ENCODE data around the gene METTL27. TPM values are rescaled to one million over a fixed set of nuclear protein-coding genes. Genes with fewer than 3 reads are reported as not detected.
"Not testable (repeated sequence)": the region's sequence is repeated elsewhere in the genome, so short reads cannot be mapped to it uniquely, and the experiment has no call there.

The METTL27 gene
- total RNA-seq, 1 experiment from 2014 or later: 2.9 TPM

DNA sequence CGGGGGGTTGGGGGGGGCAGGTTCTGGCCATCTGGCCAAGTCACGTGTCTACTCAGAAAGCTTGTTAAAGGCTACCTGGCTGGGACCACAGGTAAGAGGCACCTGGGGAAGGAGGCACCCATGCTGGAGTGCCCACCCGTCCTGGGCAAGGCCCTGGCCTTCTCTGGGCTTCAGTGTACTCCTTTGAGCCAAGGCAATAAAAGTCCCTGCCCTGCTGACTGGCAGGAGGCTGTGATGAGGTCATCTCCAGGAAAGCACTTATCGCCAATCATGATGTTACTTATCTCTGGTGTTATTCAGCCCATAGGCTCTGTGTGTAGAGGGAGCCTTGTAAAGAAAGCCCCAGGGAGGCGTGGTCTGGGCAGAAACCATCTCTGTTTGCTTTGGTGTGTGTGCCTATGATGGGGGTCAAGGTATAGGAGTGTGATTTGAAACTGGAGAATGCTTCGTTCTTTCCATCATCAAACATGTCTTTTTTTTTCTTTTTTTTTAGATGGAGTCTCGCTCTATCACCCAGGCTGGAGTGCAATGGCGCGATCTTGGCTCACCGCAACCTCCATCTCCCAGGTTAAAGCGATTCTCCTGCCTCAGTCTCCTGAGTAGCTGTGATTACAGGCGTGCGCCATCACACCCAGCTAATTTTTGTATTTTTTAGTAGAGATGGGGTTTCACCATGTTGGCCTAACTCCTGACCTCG, 14.1 kb downstream of the METTL27 start:
- Histone ChIP-seq H3K4me1 (replicated peaks) (peaks cover 20% of the 10 kb centered on the region), H3K27ac (no peak overlapping the region), H3K36me3 (no peaks in the 10 kb centered on the region), H3K4me3 (no peak overlapping the region), H3K9me3 (replicated peaks) (no peaks in the 10 kb centered on the region), H3K27me3 (replicated peaks) (no peaks in the 10 kb centered on the region)
- peak in 1 of 2 experiments; percentile 45 for DNase-seq (ENCODE audit: low read depth in 1 of 2, low spot score in 2 of 2)

DNA sequence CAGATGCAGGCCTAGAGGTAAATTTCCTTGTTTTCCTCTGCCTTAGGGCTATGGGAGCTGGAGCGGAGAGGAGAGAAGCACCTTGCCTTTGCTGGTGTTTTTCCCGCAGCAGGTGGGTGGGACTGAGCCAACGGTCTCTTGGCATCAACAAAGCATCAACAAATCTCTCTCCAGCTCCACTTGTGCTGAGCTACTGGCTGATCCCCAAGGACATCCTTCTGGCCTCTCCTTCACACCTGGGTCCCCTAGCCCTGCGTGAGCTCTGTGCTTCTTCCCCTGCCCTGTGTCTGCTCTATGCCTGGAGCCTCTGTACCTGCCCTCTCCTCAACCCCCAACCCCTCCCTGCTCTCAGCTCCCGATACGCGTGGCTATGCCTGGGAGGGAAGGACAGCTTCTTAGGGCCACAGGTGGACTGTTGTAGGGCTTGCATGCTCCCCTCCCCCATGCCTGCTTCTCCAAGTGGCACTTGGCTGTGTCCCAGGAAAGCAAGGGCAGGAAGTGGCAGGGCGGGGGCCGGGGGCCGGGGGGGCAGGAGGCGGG, 14.7 kb downstream of the METTL27 start:
- H3K4me1 ChIP-seq (replicated peaks): peaks cover 26% of the 10 kb centered on the region
- DNase-seq (ENCODE audit: low read depth in 1 of 2, low spot score in 2 of 2): no peak

DNA sequence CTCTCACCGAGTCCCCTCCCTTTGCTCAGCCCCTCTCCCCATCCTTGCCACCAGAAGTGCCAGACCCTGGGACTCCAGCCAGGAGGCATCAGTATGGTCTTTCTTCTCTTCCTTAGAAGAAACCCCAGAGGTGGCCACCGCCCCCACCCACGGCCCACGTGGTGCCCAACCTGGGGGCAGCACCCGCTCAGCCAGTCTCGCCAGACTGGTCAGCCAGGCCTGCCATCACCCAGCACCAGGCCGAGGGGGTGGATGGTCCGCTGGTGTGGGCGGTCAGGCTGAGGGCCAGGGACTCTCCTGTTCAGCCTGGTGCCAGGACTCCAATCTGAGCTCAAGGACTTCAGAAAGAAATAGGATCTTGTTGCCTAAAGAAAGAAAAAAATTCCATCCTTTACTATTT, 17.3 kb downstream of the METTL27 start:
- Histone ChIP-seq H3K4me1 (replicated peaks) (peaks cover 39% of the 10 kb centered on the region), H3K4me3 (no peak overlapping the region), H3K27me3 (replicated peaks) (no peaks in the 10 kb centered on the region), H3K9me3 (replicated peaks) (no peaks in the 10 kb centered on the region), H3K36me3 (no peaks in the 10 kb centered on the region), H3K27ac (no peak overlapping the region)
- DNase-seq (ENCODE audit: low read depth in 1 of 2, low spot score in 2 of 2): no peak

More for the DNA sequence above, 14.7 kb downstream of the METTL27 start:
- Histone ChIP-seq H3K27ac (no peak overlapping the region), H3K4me3 (no peak overlapping the region), H3K36me3 (no peaks in the 10 kb centered on the region), H3K9me3 (replicated peaks) (no peaks in the 10 kb centered on the region), H3K27me3 (replicated peaks) (no peaks in the 10 kb centered on the region)

DNA sequence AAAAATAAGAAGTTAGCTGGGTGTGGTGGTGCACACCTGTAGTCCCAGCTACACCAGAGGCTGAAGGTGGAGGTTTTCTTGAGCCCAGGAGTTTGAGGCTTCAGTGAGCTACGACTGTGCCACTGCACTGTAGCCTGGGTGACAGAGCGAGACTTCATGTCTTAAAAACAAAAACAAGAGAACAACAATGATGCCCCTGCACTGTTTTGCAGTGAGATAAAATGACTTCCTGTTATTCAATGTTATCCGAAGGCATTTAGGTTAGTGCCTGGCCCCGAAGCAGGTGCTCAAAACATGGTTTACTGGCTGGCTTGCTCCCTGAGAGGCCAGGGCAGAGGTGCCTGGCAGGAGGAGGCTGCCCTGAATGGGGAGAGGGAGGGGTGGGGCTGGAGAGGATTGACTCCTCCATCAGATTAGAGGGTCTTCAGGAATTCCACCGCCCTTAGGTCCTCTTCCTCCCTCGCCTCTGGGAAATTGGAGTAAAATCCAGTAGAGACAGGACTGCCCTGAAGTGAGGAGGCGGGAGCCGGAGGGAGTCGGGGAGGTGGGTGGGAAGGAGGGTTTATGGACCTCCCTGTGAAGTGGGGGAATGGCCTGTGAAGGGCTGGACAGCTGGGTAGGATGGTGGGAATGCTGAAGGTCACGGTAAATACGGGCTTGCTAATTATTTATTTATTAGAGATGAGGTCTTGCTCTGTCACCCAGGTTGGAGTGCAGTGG, 18.3 kb downstream of the METTL27 start:
- Histone ChIP-seq H3K27me3 (replicated peaks) (no peaks in the 10 kb centered on the region), H3K27ac (no peak overlapping the region; the same call in 1 of the 2 replicates), H3K36me3 (no peaks in the 10 kb centered on the region), H3K9me3 (replicated peaks) (no peaks in the 10 kb centered on the region), H3K4me1 (replicated peaks) (peaks cover 39% of the 10 kb centered on the region), H3K4me3 (no peak overlapping the region)
- DNase-seq (ENCODE audit: low read depth in 1 of 2, low spot score in 2 of 2): no peak

DNA sequence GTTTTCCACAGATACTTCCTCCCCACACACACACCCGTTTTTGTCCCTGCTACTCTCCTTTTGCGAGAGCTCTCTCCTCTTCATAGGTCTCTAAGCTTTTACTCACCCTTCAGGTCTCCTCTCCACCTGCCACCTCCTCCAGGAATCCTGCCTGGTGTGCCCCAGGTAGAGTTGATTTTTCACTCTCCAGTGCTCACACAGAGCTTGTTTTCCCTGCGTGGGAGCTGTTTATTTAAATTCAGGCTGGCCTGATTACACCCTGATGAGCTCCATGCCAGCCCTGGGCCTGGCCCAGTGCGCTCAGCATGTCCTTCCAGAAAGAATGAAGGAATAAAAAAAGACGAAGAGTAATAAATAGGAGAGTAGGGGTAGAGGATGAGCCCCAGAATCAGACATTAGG, 19.1 kb downstream of the METTL27 start:
- no peak for DNase-seq (ENCODE audit: low read depth in 1 of 2, low spot score in 2 of 2)
- H3K27ac ChIP-seq: peak overlapping the region; percentile 81
- peaks cover 34% of the 10 kb centered on the region for H3K4me1 ChIP-seq (replicated peaks)
- H3K4me3 ChIP-seq: no peak overlapping the region
- H3K27me3 ChIP-seq (replicated peaks): no peaks in the 10 kb centered on the region
- no peaks in the 10 kb centered on the region for H3K9me3 ChIP-seq (replicated peaks)
- H3K36me3 ChIP-seq: no peaks in the 10 kb centered on the region

DNA sequence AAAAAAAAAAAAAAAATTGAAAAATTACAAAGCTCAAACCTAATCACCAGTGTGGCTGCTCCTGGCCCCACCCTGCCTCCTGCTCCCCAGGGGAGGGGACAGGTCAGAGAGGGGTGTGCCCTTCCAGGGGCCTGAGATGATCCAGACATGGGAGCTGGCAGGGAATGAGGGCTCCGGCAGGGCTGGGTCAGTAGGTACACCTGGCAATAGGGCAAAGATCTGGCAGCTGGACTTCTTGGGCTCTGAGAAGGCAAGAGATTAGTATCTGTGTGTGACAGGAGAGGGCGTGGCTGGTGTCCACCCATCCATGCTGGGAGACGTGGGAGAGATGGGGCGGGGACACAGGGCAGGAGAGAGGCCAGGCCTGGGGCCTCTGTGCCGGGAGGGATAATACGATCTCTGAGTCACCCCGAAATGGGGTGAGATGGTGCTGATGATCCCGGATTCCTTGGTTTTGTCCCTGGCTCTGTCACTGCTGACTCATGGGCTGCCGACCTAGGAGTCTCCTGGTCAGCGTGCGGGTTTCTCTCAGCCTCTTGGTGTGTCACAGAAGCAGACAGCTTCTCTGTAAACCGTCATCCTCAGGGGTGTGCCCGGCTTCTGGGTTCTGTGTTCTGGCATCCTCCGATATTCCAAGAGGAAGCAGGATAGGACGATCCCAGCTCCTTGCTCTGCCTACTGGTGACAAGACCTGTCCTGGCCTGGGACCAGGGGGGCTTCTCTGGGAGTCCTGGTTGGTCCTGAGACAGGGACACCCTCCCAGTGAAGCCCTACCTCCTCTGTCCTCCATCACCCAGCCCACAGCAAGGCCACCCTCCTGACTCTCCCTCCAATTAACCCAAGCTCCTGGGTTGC, 19.8 kb downstream of the METTL27 start:
- Histone ChIP-seq H3K4me3 (no peak overlapping the region), H3K4me1 (replicated peaks) (peaks cover 28% of the 10 kb centered on the region), H3K9me3 (replicated peaks) (no peaks in the 10 kb centered on the region), H3K36me3 (no peaks in the 10 kb centered on the region), H3K27me3 (replicated peaks) (no peaks in the 10 kb centered on the region), H3K27ac (peak overlapping the region; percentile 81)
- peak; percentile 94 to 98 for DNase-seq (ENCODE audit: low read depth in 1 of 2, low spot score in 2 of 2)

DNA sequence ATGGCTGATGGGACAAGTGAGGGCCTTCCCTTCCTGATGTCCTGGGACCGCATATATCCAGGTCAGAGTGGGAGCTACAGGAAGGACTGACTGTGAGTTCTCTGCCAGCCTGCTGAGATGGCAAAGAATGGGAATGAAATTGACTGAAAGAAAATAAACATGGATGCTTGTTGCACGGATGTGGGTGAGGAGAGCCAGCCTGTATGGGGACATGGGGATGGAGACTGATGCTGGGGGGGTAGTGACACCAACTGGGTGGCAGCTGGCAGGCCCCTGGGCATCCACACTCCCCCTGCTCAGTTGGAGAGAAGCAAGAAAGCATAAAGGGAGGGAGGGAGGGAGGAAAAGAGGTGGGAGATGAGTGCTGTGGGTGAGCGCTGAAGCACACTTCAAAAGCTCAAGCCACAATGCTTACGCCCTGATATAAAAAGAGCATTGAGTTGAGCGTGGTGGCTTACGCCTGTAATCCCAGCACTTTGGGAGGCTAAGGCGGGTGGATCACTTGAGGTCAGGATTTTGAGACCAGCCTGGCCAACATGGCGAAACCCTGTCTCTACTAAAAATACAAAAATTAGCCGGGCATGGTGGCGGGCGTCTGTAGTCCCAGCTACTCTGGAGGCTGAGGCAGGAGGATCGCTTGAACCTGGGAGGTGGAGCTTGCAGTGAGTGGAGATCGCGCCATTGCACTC, 20.6 kb downstream of the METTL27 start:
- not testable (repeated sequence) for H3K36me3 ChIP-seq; H3K27me3 ChIP-seq (replicated peaks); DNase-seq (ENCODE audit: low read depth in 1 of 2, low spot score in 2 of 2); H3K27ac ChIP-seq; H3K4me3 ChIP-seq; H3K9me3 ChIP-seq (replicated peaks)
- peaks cover 25% of the 10 kb centered on the region for H3K4me1 ChIP-seq (replicated peaks)

DNA sequence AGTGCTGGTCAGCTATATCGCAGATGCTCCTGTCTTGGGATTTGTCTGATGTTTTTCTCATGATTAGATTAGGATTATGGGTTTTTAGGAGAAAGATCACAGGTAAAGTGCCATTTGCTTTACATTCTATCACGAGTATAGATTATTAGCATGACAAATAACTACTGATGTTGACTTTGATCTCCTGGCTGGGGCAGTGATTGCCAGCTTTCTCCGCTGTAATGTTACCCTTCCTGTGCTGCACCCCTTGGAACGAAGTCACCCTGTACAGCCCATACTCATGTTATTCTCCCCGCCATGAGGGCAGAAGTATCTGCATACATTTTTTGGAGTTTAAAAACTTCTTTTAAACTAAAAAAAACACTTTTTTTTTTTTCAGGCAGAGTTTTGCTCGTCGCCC, 22.3 kb downstream of the METTL27 start:
- DNase-seq (ENCODE audit: low read depth in 1 of 2, low spot score in 2 of 2): no peak
- Histone ChIP-seq H3K36me3 (no peaks in the 10 kb centered on the region), H3K27me3 (replicated peaks) (no peaks in the 10 kb centered on the region)

DNA sequence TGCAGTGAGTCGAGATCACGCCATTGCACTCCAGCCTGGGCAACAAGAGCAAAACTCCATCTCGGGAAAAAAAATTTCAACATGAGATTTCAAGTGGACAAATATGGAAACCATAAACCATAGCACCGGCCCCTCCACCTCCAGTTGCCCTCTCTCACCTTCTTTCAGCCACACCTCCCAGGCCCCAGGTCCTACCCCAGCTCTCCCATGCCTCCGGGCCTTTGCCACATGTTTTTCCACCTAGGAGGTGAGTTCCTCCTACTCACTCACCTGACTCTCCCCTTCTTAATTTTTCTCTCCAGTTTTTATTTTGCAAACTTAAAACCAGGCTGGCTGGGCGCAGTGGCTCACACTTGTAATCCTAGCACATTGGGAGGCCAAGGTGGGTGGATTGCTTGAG, 25.2 kb downstream of the METTL27 start:
- no peak for DNase-seq (ENCODE audit: low read depth in 1 of 2, low spot score in 2 of 2)
- no peaks in the 10 kb centered on the region for H3K36me3 ChIP-seq

More for the DNA sequence above, 22.3 kb downstream of the METTL27 start:
- Histone ChIP-seq H3K27ac (no peak overlapping the region), H3K4me1 (replicated peaks) (peaks cover 25% of the 10 kb centered on the region), H3K9me3 (replicated peaks) (no peaks in the 10 kb centered on the region), H3K4me3 (no peak overlapping the region)

DNA sequence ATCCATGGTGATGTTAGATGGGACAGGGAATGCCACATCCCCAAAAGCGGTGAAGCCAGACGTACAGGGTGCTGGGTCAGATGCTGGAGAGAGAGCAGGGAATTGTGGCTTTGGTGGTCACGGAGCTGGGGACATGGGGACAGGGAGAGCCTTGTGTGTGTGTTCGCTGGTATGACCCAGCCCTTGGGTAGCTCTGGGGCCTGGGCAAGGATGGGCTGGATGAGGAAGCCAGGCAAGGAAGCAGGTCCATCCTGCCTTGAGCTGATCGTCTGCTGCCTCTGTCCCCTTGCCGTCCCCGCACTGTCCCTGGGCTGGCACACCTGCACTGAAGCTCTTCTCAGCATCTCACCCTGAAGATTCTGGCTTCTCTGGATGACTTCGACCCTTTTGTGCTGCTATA, 26.9 kb downstream of the METTL27 start:
- Histone ChIP-seq H3K4me3 (no peak overlapping the region), H3K27ac (no peak overlapping the region), H3K27me3 (replicated peaks) (no peaks in the 10 kb centered on the region), H3K4me1 (replicated peaks) (no peaks in the 10 kb centered on the region), H3K36me3 (no peaks in the 10 kb centered on the region), H3K9me3 (replicated peaks) (no peaks in the 10 kb centered on the region)
- DNase-seq (ENCODE audit: low read depth in 1 of 2, low spot score in 2 of 2): no peak

More for the DNA sequence above, 25.2 kb downstream of the METTL27 start:
- no peak overlapping the region for H3K27ac ChIP-seq
- H3K4me3 ChIP-seq: no peak overlapping the region
- H3K27me3 ChIP-seq (replicated peaks): no peaks in the 10 kb centered on the region
- no peaks in the 10 kb centered on the region for H3K9me3 ChIP-seq (replicated peaks)
- peaks cover 8% of the 10 kb centered on the region for H3K4me1 ChIP-seq (replicated peaks)

DNA sequence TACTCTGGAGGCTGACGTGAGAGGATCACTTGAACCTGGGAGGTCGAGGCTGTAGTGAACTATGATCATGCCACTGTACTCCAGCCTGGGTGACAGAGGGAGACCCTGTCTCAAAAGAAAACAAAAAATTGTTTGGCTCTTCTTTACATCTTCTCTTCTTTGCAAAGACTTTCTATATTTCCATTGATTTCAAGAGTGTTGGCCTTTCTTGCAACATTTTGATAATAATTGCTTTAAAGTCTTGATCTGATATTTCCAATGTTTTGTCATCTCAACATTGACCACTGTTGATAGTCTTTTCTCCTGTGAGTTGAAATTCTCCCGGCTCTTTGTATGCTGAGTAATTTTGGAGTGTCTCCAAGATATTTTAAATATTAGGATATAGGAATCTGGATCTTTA, 29.3 kb downstream of the METTL27 start:
- Histone ChIP-seq H3K4me1 (replicated peaks) (no peaks in the 10 kb centered on the region), H3K4me3 (no peak overlapping the region), H3K36me3 (no peaks in the 10 kb centered on the region), H3K27me3 (replicated peaks) (no peaks in the 10 kb centered on the region), H3K9me3 (replicated peaks) (no peaks in the 10 kb centered on the region), H3K27ac (no peak overlapping the region)
- DNase-seq (ENCODE audit: low read depth in 1 of 2, low spot score in 2 of 2): no peak

DNA sequence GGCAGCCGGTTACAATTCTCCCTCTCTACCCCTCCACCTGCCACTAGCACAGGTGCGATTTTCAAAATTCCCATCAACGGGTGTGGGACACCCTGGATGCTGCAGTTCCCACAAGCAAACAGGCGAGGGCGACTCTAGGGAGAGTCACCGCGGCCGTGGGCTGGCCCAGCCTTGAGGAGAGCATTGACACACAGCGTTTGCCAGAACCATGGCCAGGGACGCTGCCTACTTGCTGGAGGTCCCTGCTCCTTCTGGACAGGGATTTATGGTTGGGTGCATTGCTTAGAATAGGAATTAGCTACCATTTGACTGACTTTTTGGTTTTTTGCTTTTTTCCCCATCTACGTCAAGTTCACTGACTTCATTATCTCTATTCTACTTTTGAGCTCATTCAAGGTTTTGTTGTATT, 30.6 kb downstream of the METTL27 start:
- no peaks in the 10 kb centered on the region for H3K27me3 ChIP-seq (replicated peaks)
- no peak overlapping the region for H3K27ac ChIP-seq
- DNase-seq (ENCODE audit: low read depth in 1 of 2, low spot score in 2 of 2): peak; percentile 57 to 77
- H3K4me3 ChIP-seq: no peak overlapping the region
- no peaks in the 10 kb centered on the region for H3K4me1 ChIP-seq (replicated peaks)
- H3K9me3 ChIP-seq (replicated peaks): no peaks in the 10 kb centered on the region
- no peaks in the 10 kb centered on the region for H3K36me3 ChIP-seq

DNA sequence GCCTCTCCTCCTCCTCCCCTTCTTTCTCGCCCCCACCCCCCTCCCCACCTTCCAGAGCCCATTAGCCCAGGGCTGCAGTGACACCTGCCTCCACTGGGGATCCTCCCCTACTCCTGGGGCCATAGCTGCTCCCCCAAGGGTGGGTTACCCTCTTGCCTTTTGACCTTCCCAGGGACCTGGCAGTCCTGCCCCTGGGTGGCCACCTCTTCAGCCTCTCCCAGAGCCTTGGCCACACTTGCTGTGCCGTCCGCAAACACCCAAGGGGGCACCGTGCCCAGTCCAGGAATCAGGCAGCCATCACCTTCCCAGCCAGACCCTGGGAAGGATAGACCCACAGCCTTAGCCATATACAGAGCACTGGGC, 31.3 kb downstream of the METTL27 start:
- Histone ChIP-seq H3K4me1 (replicated peaks) (no peaks in the 10 kb centered on the region), H3K4me3 (no peak overlapping the region), H3K27me3 (replicated peaks) (no peaks in the 10 kb centered on the region), H3K36me3 (no peaks in the 10 kb centered on the region), H3K27ac (no peak overlapping the region), H3K9me3 (replicated peaks) (no peaks in the 10 kb centered on the region)
- no peak for DNase-seq (ENCODE audit: low read depth in 1 of 2, low spot score in 2 of 2)

Measured in SJSA1 (cell line).